ENCODE results near the gene CYSRT1.

CYSRT1 gene

GRCh38 chr9:137227853-137228505, 3.0 kb downstream of the CYSRT1 start:
- no peak for TF ChIP-seq CTCF (IDR thresholded peaks at IDR 0.05; ENCODE audit: low read length, missing control alignments)
- no peak overlapping the region for H3K4me3 ChIP-seq (replicated peaks; ENCODE audit: low read depth, low read length)
- DNase-seq (ENCODE audit: low read depth): no peak

GRCh38 chr9:137228506-137228967, 3.6 kb downstream of the CYSRT1 start:
- no peak for TF ChIP-seq CTCF (IDR thresholded peaks at IDR 0.05; ENCODE audit: low read length, missing control alignments)
- no peak overlapping the region for H3K4me3 ChIP-seq (replicated peaks; ENCODE audit: low read depth, low read length)
- DNase-seq (ENCODE audit: low read depth): no peak

- no peak overlapping the region for H3K4me3 ChIP-seq (replicated peaks; ENCODE audit: low read depth, low read length)
- no peak for DNase-seq (ENCODE audit: low read depth)
Observed at GRCh38 chr9:137228968-137229896, 4.3 kb downstream of the CYSRT1 start.

DNA sequence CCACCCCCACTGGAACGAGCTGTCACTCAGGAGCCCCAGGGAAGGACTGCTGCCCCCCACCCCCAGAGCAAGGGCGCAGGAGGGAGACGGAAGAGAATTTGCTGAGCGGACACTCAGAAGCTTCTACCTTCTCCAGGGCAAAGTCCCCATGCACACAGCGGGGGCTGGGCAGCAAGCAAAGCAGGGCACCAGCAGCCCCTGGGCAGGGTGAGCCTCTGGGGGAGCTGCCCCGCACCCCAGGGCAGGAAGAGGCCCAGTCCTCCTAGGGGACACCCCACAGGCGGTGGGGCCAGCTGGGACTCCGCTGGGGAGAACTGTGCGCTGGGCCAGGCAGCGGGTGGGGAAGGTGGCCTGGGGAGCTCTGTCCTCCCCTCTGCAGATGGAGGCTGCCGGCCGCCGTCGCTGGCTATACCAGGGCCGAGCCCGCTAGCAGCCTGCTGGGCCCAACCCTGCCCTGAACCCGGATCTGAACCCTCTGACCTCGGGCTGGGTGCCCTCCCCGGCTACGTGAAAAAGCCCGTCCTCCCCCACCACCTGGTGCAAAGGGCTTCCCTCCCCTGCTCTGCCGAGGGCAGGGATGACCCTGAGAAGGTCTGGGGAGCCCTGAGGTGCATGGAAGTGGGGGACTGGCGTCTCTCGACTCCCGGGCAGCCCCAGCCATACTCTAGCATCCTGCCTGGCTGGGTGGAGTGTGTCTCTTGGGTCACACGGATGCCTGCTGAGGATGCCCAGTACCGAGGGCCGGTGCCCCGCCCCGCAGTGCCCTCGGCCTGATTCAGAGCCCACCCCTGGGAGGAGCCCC, 5.1 kb downstream of the CYSRT1 start:
- no peak for TF ChIP-seq CTCF (IDR thresholded peaks at IDR 0.05; ENCODE audit: low read length, missing control alignments)
- no peak for DNase-seq (ENCODE audit: low read depth)
- no peak overlapping the region for H3K4me3 ChIP-seq (replicated peaks; ENCODE audit: low read depth, low read length)

More at GRCh38 chr9:137228968-137229896, 4.3 kb downstream of the CYSRT1 start:
- TF ChIP-seq CTCF (IDR thresholded peaks at IDR 0.05; ENCODE audit: low read length, missing control alignments): no peak

- H3K4me3 ChIP-seq (replicated peaks; ENCODE audit: low read depth, low read length): no peak within 1 kb of the TSS
- no peak for TF ChIP-seq CTCF (IDR thresholded peaks at IDR 0.05; ENCODE audit: low read length, missing control alignments)
- DNase-seq (ENCODE audit: low read depth): no peak
Observed at GRCh38 chr9:137230705-137231371, 5.9 kb downstream of the CYSRT1 start, which contains the start of gene SLC34A3. Gene SLC34A3 (plus strand): TSS chr9:137230901. CDS start chr9:137231703, 802 bp downstream.
